WERI-Rb-1 (cell line): ENCODE measurements around the gene METTL2B.

Source experiments
- DNase-seq: peaks from one replicate; pipeline ENCODE4 v3.0.0-alpha.2; 2020
- H3K27ac ChIP-seq: fragments of 250-450 bp; sonication (Bioruptor Pico); 2 replicates; pipeline ENCODE4 v1.5.1; 2020; ENCODE audit warnings: mild to moderate bottlenecking, moderate library complexity
- H3K27me3 ChIP-seq: fragments of 250-450 bp; sonication (Bioruptor Pico); 2 replicates; pipeline ENCODE4 v1.5.1; 2021; ENCODE audit warnings: mild to moderate bottlenecking, low read depth, moderate library complexity; ENCODE audit not compliant: insufficient read depth, severe bottlenecking
- H3K36me3 ChIP-seq: fragments of 250-450 bp; sonication (Bioruptor Pico); 2 replicates; pipeline ENCODE4 v1.5.1; 2020; ENCODE audit warnings: mild to moderate bottlenecking, moderate library complexity
- H3K4me3 ChIP-seq: 2 replicates; pipeline ENCODE4 v1.5.1; 2011; ENCODE audit warnings: low read depth, mild to moderate bottlenecking, control low read depth, low read length
- H3K9me3 ChIP-seq: fragments of 250-450 bp; sonication (Bioruptor Pico); 2 replicates; pipeline ENCODE4 v1.5.1; 2021; ENCODE audit warnings: mild to moderate bottlenecking, moderate library complexity; ENCODE audit not compliant: severe bottlenecking
- TF ChIP-seq, protein P1 (sequence below): IDR thresholded peaks from 2 replicates; pipeline ENCODE4 v1.5.1; 2011; ENCODE audit warnings: low read depth, mild to moderate bottlenecking, control low read depth, inconsistent platforms, low read length

METTL2B gene

DNA sequence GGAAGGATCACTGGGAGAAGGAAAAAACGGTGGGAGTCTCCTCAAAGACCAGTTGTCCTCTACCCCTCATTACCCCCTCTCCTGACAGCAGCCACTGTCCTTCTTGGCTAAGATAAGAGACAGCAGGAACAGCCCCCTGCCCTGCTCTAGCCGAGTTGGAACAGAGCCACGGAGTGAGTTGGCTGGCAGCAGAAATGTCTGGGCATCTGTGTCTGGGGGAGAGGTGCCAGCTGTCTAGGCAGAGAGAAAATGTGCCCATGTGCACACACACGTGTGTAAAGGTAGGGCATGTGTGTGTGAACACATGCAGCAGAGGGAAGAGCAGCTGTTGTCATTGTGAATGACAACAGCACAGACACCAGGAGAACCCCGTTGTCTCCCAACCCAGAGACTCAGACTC is 30.2 kb upstream of the METTL2B start:
- TF ChIP-seq, protein P1, sequence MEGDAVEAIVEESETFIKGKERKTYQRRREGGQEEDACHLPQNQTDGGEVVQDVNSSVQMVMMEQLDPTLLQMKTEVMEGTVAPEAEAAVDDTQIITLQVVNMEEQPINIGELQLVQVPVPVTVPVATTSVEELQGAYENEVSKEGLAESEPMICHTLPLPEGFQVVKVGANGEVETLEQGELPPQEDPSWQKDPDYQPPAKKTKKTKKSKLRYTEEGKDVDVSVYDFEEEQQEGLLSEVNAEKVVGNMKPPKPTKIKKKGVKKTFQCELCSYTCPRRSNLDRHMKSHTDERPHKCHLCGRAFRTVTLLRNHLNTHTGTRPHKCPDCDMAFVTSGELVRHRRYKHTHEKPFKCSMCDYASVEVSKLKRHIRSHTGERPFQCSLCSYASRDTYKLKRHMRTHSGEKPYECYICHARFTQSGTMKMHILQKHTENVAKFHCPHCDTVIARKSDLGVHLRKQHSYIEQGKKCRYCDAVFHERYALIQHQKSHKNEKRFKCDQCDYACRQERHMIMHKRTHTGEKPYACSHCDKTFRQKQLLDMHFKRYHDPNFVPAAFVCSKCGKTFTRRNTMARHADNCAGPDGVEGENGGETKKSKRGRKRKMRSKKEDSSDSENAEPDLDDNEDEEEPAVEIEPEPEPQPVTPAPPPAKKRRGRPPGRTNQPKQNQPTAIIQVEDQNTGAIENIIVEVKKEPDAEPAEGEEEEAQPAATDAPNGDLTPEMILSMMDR, result no peak
- no peak for DNase-seq

DNA sequence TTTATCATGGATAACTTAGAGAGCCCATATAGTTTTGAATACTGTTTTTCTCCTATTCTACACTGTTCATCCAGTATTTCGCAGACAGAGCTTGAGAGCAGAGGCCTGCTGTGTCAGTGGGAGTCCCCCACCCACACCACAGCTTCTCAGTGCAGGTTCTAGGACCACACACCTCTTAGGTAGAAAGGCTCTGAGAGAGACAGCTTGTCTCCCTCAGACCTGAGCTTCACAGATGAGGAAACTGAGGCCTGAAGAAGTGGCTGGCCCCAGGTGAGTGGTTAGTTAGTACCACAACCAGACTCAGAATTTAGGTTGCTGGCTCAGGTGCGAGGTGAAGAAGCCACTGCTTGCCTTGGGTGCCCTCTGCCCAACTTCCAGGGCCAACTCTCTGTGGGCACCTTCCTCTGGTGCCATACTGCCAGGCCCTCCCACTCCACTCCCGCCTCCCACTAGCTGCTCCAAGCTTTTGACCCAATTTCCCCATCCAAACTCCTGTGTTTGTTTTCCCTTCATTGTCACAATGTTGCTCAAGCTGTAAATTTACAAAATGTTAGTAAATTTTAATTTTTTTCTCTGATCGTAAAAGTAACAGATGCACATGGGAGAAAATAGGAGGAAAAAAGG is 28.5 kb upstream of the METTL2B start:
- H3K4me3 ChIP-seq, result no peak overlapping the region
- no peak for DNase-seq
- no peaks in the 10 kb centered on the region for H3K36me3 ChIP-seq
- no peak overlapping the region for H3K27ac ChIP-seq
- no peaks in the 10 kb centered on the region for H3K9me3 ChIP-seq
- H3K27me3 ChIP-seq, result no peaks in the 10 kb centered on the region
- TF ChIP-seq, protein P1, result no peak

More for the DNA sequence above, 30.2 kb upstream of the METTL2B start:
- Histone ChIP-seq H3K27me3 (no peaks in the 10 kb centered on the region), H3K27ac (no peak overlapping the region), H3K4me3 (no peak overlapping the region), H3K9me3 (no peaks in the 10 kb centered on the region), H3K36me3 (no peaks in the 10 kb centered on the region)

DNA sequence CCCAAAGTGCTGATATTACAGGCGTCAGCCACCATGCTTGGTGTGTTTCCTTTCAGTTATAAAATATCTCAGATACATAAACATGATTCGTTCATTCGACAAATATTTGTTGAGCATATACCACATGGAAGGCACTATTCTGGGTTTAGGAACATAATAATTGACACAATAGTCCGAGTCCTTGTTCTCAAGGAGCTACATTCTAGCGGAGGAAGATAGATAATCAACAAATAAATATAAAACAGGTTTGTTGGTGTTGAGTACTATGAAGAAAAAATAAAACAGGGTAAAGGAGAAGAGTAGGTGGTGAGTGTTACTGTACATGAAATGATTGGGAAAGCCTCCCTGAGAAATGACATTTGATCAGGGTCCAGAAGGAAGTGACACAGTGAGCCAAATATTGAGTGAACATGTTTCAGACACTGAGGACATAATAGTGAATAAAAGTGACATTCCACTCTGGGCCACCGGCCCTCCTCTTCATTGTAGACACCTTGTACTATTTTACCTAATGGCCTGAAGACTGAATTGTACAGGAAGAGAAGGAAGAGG is 27.7 kb upstream of the METTL2B start:
- H3K27ac ChIP-seq, result no peak overlapping the region
- H3K27me3 ChIP-seq, result no peaks in the 10 kb centered on the region
- no peaks in the 10 kb centered on the region for H3K36me3 ChIP-seq
- no peaks in the 10 kb centered on the region for H3K9me3 ChIP-seq
- DNase-seq, result no peak
- TF ChIP-seq, protein P1, result no peak
- H3K4me3 ChIP-seq, result no peak overlapping the region

DNA sequence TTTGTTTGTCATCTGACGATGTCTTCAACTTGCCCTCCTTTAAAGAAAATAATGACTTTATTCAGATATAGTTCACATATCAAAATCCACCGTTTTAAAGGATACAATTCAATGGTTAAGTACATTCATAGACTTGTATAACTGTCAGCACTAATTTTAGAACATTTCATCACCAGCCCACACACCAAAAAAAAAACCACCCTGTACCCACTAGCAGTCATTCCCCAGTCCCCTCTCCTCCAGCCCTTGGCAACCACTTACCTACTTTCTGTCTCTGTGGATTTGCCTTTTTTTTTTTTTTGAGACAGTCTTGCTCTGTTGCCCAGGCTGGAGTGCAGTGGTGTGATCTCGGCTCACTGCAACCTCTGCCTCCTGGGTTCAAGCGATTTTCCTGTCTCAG is 26.1 kb upstream of the METTL2B start:
- TF ChIP-seq, protein P1, result no peak
- H3K36me3 ChIP-seq, result no peaks in the 10 kb centered on the region
- no peaks in the 10 kb centered on the region for H3K27me3 ChIP-seq
- no peak for DNase-seq
- H3K4me3 ChIP-seq, result no peak overlapping the region
- no peaks in the 10 kb centered on the region for H3K9me3 ChIP-seq
- H3K27ac ChIP-seq, result no peak overlapping the region

DNA sequence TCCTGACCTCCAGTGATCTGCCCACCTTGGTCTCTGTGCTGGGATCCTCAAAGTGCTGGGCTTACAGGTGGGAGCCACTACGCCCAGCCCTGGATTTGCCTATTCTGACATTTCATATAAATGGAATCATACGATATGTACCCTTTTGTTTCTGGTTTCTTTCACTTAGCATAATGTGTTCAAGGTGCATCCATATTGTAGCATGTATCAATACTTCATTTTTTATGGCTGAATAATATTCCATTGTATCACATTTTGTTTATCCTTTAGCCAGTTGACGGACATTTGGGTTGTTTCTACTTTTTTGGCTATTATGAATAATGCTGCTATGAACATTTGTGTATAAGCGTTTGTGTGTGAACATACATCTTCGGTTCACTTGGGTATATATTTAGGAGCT is 25.6 kb upstream of the METTL2B start:
- H3K4me3 ChIP-seq, result no peak overlapping the region
- DNase-seq, result no peak
- H3K27me3 ChIP-seq, result no peaks in the 10 kb centered on the region
- no peak overlapping the region for H3K27ac ChIP-seq
- TF ChIP-seq, protein P1, result no peak
- H3K36me3 ChIP-seq, result no peaks in the 10 kb centered on the region
- H3K9me3 ChIP-seq, result no peaks in the 10 kb centered on the region

DNA sequence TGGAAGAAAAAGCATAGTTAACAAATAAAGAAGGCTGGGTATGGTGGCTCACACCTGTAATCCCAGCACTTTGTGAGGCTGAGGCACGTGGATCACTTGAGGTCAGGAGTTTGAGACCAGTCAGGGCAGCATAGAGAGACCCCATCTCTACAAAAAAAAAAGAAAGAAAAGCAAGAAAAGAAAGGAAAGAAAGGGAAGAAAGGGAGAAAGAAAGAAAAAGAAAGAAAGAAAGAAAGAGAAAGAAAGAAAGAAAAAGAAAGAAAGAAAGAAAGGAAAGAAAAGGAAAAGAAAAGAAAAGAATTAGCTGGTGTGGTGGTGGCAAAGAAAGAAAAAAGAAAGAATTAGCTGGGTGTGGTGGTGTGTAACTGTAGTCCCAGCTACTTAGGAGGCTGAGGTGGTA is 24.0 kb upstream of the METTL2B start:
- H3K36me3 ChIP-seq, result peaks cover 7% of the 10 kb centered on the region
- TF ChIP-seq, protein P1, result no peak
- H3K27ac ChIP-seq, result no peak overlapping the region
- no peaks in the 10 kb centered on the region for H3K9me3 ChIP-seq
- no peak for DNase-seq
- no peaks in the 10 kb centered on the region for H3K27me3 ChIP-seq
- H3K4me3 ChIP-seq, result no peak overlapping the region
